Stimulated activated CD8-positive, alpha-beta memory T cell treated with anti-CD3 and anti-CD28 coated beads, Interleukin-4, amount 100 ng/mL, for 24 hours (primary cell): ENCODE data around the gene GAPDHS.

Experiments used
- DNase-seq: peaks from one replicate; pipeline ENCODE4 v3.0.0-alpha.2; 2020; ENCODE audit warnings: low read depth

Gene GAPDHS

GRCh38 chr19:35533201-35533821, at the start of gene GAPDHS:
TSS of gene GAPDHS (plus strand) at chr19:35533456. CDS start at chr19:35533528, 72 bp downstream.
- no peak for DNase-seq

GRCh38 chr19:35484252-35485036, 48.8 kb upstream of the GAPDHS start:
- no peak for DNase-seq

- no peak for DNase-seq
Measured at GRCh38 chr19:35486268-35486708, 47.0 kb upstream of the GAPDHS start.

GRCh38 chr19:35487656-35488182, 45.5 kb upstream of the GAPDHS start:
- DNase-seq, result no peak

- DNase-seq, result no peak
Measured at GRCh38 chr19:35488677-35489076, 44.6 kb upstream of the GAPDHS start.

- no peak for DNase-seq
Measured at GRCh38 chr19:35490364-35490763, 42.9 kb upstream of the GAPDHS start, which contains the start of gene KRTDAP. TSS of gene KRTDAP (minus strand) at chr19:35490464. CDS start at chr19:35490442, 22 bp downstream.

GRCh38 chr19:35491836-35492360, 41.4 kb upstream of the GAPDHS start:
- no peak for DNase-seq

- DNase-seq, result no peak
Measured at GRCh38 chr19:35493971-35494370, 39.3 kb upstream of the GAPDHS start.

- peak; percentile 68 for DNase-seq
Measured at GRCh38 chr19:35495107-35496064, 37.9 kb upstream of the GAPDHS start.

- DNase-seq, result no peak
Measured at GRCh38 chr19:35497406-35497805, 35.9 kb upstream of the GAPDHS start.

GRCh38 chr19:35498220-35498619, 35.0 kb upstream of the GAPDHS start:
- no peak for DNase-seq

- no peak for DNase-seq
Measured at GRCh38 chr19:35498984-35499527, 34.2 kb upstream of the GAPDHS start.

- no peak for DNase-seq
Measured at GRCh38 chr19:35500611-35501010, 32.6 kb upstream of the GAPDHS start.

GRCh38 chr19:35501684-35502083, 31.6 kb upstream of the GAPDHS start:
- no peak for DNase-seq

GRCh38 chr19:35502751-35503150, 30.5 kb upstream of the GAPDHS start:
- DNase-seq, result no peak

- DNase-seq, result no peak
Measured at GRCh38 chr19:35506011-35506410, 27.2 kb upstream of the GAPDHS start.

GRCh38 chr19:35507561-35507960, 25.7 kb upstream of the GAPDHS start:
- DNase-seq, result no peak

GRCh38 chr19:35508129-35508528, 25.1 kb upstream of the GAPDHS start:
- DNase-seq, result no peak

GRCh38 chr19:35509018-35509652, 24.1 kb upstream of the GAPDHS start:
- DNase-seq, result peak; percentile 22

- DNase-seq, result peak; percentile 70
Measured at GRCh38 chr19:35509861-35510625, 23.2 kb upstream of the GAPDHS start.
